Osteoblast (primary cell): ENCODE results near the gene IL1RAPL1. TPM values are rescaled to one million over a fixed set of nuclear protein-coding genes. Genes with fewer than 3 reads are reported as not detected.

Experiments
- DNase-seq: peaks from one replicate; pipeline ENCODE4 v3.0.0; 2011; ENCODE audit warnings: low spot score, mixed read lengths; ENCODE audit not compliant: insufficient read length; ENCODE audit errors: missing footprints
- H2AFZ ChIP-seq: 2 replicates; pipeline ENCODE4 v1.6.0; 2011; ENCODE audit warnings: mild to moderate bottlenecking, low read length
- H3K27ac ChIP-seq: 2 replicates; pipeline ENCODE4 v1.5.1; 2011; ENCODE audit warnings: mild to moderate bottlenecking, low read depth, low read length, moderate library complexity
- H3K27me3 ChIP-seq: 2 replicates; pipeline ENCODE4 v1.6.0; 2012; ENCODE audit warnings: mild to moderate bottlenecking, control low read depth, inconsistent platforms, low read length, moderate library complexity; ENCODE audit not compliant: insufficient read depth
- H3K36me3 ChIP-seq: 2 replicates; pipeline ENCODE4 v1.5.1; 2011; ENCODE audit warnings: mild to moderate bottlenecking, low read length, control low read depth, moderate library complexity; ENCODE audit not compliant: insufficient read depth
- H3K4me1 ChIP-seq: 2 replicates; pipeline ENCODE4 v1.5.1; 2011; ENCODE audit warnings: mild to moderate bottlenecking, low read length, control low read depth, moderate library complexity; ENCODE audit not compliant: insufficient read depth
- H3K4me2 ChIP-seq: 2 replicates; pipeline ENCODE4 v1.6.0; 2011; ENCODE audit warnings: mild to moderate bottlenecking, low read length; ENCODE audit not compliant: insufficient read depth
- H3K4me3 ChIP-seq: fragments of 200-600 bp; sonication (generic); 3 replicates; pipeline ENCODE4 v1.5.1; 2012; ENCODE audit warnings: mild to moderate bottlenecking, low read length, inconsistent platforms; ENCODE audit not compliant: insufficient read depth
- H3K79me2 ChIP-seq: 2 replicates; pipeline ENCODE4 v1.6.0; 2012; ENCODE audit warnings: mild to moderate bottlenecking, low read length, control low read depth, inconsistent platforms; ENCODE audit not compliant: insufficient read depth
- H3K9me3 ChIP-seq: 2 replicates; pipeline ENCODE4 v1.5.1; 2011; ENCODE audit warnings: low read depth, low read length, control low read depth
- H4K20me1 ChIP-seq: 2 replicates; pipeline ENCODE4 v1.6.0; 2012; ENCODE audit warnings: mild to moderate bottlenecking, low read length, control low read depth; ENCODE audit not compliant: insufficient read depth
- total RNA-seq: library from RNA; depleted of rRNA; stranded (reverse); fragments of >200 nt; gene quantifications from 2 replicates; pipeline ENCODE4 v1.2.3, GENCODE V29; 2012
- TF ChIP-seq, protein P1 (sequence below): IDR thresholded peaks from 2 replicates; pipeline ENCODE4 v1.5.1; 2011; ENCODE audit warnings: mild to moderate bottlenecking, low read depth, low read length, moderate library complexity; ENCODE audit errors: extremely low read depth

The IL1RAPL1 gene
- total RNA-seq, 1 donor: under 0.01 TPM

DNA sequence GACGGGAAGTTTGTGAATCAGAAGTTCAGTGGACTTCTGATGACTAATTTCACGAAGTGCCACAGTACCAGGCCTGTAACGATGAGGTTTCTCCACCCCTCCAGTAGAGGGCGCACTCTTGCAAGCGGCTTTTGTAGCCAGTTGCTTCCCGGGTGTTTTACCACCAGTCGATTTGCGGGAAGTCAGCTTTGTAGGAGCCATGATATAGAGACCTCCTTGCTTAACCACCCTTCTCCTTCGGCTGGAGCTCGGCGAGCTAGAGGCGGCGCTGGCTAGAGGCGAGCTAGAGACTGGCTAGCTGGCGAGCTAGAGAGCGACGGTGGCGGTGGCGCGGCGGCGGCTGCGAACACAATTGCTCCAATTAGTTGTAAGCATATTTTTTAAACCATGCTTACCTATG, 72.0 kb downstream of the IL1RAPL1 start:
- no peaks in the 10 kb centered on the region for H3K9me3 ChIP-seq
- no peak for DNase-seq
- TF ChIP-seq, protein P1, sequence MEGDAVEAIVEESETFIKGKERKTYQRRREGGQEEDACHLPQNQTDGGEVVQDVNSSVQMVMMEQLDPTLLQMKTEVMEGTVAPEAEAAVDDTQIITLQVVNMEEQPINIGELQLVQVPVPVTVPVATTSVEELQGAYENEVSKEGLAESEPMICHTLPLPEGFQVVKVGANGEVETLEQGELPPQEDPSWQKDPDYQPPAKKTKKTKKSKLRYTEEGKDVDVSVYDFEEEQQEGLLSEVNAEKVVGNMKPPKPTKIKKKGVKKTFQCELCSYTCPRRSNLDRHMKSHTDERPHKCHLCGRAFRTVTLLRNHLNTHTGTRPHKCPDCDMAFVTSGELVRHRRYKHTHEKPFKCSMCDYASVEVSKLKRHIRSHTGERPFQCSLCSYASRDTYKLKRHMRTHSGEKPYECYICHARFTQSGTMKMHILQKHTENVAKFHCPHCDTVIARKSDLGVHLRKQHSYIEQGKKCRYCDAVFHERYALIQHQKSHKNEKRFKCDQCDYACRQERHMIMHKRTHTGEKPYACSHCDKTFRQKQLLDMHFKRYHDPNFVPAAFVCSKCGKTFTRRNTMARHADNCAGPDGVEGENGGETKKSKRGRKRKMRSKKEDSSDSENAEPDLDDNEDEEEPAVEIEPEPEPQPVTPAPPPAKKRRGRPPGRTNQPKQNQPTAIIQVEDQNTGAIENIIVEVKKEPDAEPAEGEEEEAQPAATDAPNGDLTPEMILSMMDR: no peak
- no peak overlapping the region for H3K4me3 ChIP-seq
- H3K4me1 ChIP-seq: no peaks in the 10 kb centered on the region
- H3K27me3 ChIP-seq: no peaks in the 10 kb centered on the region
- no peak overlapping the region for H2AFZ ChIP-seq
- no peaks in the 10 kb centered on the region for H4K20me1 ChIP-seq
- H3K79me2 ChIP-seq: no peaks in the 10 kb centered on the region
- H3K4me2 ChIP-seq: no peak overlapping the region
- no peaks in the 10 kb centered on the region for H3K36me3 ChIP-seq
- no peak overlapping the region for H3K27ac ChIP-seq

DNA sequence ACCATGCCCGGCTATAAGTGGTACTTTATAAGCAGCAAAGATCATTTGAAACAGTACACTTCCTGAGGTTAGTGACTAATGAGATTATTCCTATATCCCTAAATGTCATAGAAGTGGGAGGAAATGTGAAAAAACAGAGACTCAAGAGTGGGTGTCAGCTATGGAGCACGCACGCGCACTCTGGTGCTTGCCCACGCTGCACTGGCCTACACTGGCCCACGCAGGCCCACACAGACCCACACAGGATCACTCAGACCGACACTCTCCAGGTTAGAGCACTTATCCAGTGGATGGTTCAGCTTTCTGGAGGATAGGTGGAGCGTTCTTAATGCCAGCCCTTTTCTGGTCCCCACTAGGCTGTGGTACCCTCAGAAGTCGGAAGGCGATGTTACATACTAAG, 78.5 kb downstream of the IL1RAPL1 start:
- H3K4me1 ChIP-seq: no peaks in the 10 kb centered on the region
- H3K27ac ChIP-seq: no peak overlapping the region
- H3K79me2 ChIP-seq: no peaks in the 10 kb centered on the region
- H3K36me3 ChIP-seq: no peaks in the 10 kb centered on the region
- no peak overlapping the region for H2AFZ ChIP-seq
- TF ChIP-seq, protein P1: no peak
- no peaks in the 10 kb centered on the region for H4K20me1 ChIP-seq
- H3K27me3 ChIP-seq: no peaks in the 10 kb centered on the region
- H3K9me3 ChIP-seq: peaks cover 2% of the 10 kb centered on the region
- DNase-seq: no peak
- H3K4me3 ChIP-seq: no peak overlapping the region
- no peak overlapping the region for H3K4me2 ChIP-seq

DNA sequence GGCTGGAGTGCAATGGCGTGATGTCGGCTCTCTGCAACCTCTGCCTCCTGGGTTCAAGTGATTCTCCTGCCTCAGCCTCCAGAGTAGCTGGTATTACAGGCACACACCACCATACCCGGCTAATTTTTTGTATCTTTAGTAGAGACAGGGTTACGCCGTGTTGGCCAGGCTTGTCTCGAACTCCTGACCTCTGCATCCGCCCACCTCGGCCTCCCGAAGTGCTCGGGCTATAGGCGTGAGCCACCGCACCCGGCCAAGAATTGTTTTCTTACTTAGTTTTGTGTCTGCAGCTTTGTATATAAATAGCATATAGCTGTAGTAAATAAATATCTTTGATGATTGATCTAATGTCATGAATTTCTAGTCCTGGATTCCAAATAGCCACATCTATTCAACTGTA, 81.1 kb downstream of the IL1RAPL1 start:
- no peak overlapping the region for H3K4me3 ChIP-seq
- H3K79me2 ChIP-seq: no peaks in the 10 kb centered on the region
- H3K4me2 ChIP-seq: no peak overlapping the region
- TF ChIP-seq, protein P1: no peak
- no peaks in the 10 kb centered on the region for H3K27me3 ChIP-seq
- H2AFZ ChIP-seq: no peak overlapping the region
- DNase-seq: no peak
- no peaks in the 10 kb centered on the region for H3K36me3 ChIP-seq
- peaks cover 2% of the 10 kb centered on the region for H3K9me3 ChIP-seq
- H3K4me1 ChIP-seq: no peaks in the 10 kb centered on the region
- no peaks in the 10 kb centered on the region for H4K20me1 ChIP-seq
- H3K27ac ChIP-seq: no peak overlapping the region

DNA sequence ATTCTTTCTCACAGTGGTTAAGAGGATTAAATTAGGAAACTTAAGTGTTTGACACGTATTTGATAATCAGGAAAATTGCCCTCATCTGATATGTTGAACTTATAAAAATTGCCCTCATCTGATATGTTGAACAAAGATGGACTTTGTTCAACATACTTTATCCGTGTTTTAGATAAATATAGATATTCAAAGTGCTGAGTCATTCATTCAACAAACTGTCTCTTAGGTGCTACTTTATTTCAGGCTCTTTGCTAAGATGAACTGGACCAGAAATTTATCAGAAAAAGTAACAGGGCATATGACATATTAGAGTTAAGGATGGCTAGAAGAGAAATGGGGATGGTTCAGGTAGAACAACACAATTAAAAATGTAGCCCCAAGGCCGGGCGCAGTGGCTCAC, 81.7 kb downstream of the IL1RAPL1 start:
- Histone ChIP-seq H3K27ac (no peak overlapping the region), H3K4me2 (no peak overlapping the region), H3K27me3 (no peaks in the 10 kb centered on the region), H3K4me3 (no peak overlapping the region), H4K20me1 (no peaks in the 10 kb centered on the region), H3K4me1 (no peaks in the 10 kb centered on the region), H3K36me3 (no peaks in the 10 kb centered on the region), H3K9me3 (peaks cover 2% of the 10 kb centered on the region), H3K79me2 (no peaks in the 10 kb centered on the region), H2AFZ (no peak overlapping the region)
- DNase-seq: no peak
- TF ChIP-seq, protein P1: no peak
